ENCODE measurements around the gene MYBBP1A. TPM values are rescaled to one million over a fixed set of nuclear protein-coding genes. Genes with fewer than 3 reads are reported as not detected.

MYBBP1A gene
- total and polyA plus RNA-seq, 4 donors: 12.2 to 23.3 (median 20.0) TPM

DNA sequence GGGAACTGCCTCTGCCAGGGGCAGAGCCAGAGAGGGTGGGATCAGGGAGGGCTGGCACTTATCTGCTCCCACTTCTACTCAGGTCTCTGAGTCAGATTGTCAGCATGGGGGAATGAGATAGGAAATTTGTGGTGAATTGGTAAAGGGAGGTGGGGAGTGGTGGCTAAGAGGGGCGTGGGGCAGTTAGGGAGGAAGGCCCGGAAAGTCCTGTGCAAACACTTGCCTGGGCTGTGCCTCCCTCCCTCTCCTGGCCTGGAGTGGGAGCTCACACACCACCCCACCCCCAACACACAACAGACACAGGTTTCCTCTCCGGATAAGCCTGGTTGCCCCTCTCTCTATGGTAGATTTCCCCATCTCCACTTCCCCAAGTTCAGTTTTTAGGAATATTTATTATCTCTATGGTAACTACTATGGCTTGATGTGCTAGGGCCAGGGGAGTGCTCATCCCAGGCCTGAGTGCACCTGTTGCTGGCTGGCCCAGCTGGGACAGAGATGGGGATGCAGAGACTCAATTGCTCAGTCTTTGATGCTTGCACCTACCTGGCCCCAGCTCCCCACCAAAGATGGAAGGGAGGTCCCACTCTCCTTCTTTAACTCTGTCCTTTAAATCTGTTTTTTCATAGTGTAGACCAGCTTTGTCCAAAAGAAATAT lies 53.8 kb downstream of the MYBBP1A start:
- no peak for TF ChIP-seq NR2F2 (IDR thresholded peaks at IDR 0.05)
- no peak for TF ChIP-seq CTCF (IDR thresholded peaks at IDR 0.05; ENCODE audit: low read depth, low read length, missing input control)
- TF ChIP-seq YY1 (IDR thresholded peaks at IDR 0.05): no peak
- TF ChIP-seq FOXA1 (IDR thresholded peaks at IDR 0.05): no peak
- TF ChIP-seq HNF4G (IDR thresholded peaks at IDR 0.05): no peak
- no peaks in the 10 kb centered on the region for H3K36me3 ChIP-seq (ENCODE audit: control insufficient read depth in 4 of 4, insufficient read depth in 3 of 4, low read depth in 1 of 4, low read length in 3 of 4)
- H3K4me3 ChIP-seq (ENCODE audit: low read depth in 1 of 3, low read length in 3 of 3): no peak overlapping the region
- H3K9me3 ChIP-seq (ENCODE audit: control insufficient read depth in 4 of 4, low read length in 3 of 4): no peaks in the 10 kb centered on the region
- H3K27me3 ChIP-seq (ENCODE audit: control insufficient read depth in 4 of 4, insufficient read depth in 4 of 4, low read length in 3 of 4): no peaks in the 10 kb centered on the region
- WGBS: 59% methylated on average over 3 of the region's 3 CpGs
- H3K27ac ChIP-seq (ENCODE audit: low read depth in 1 of 2, low read length in 2 of 2): no peak overlapping the region
- H3K4me1 ChIP-seq (ENCODE audit: control insufficient read depth in 4 of 4, insufficient read depth in 4 of 4, low read length in 3 of 4): peaks cover 9 to 37% (median 27%) of the 10 kb centered on the region in 4 donors
- no peak for DNase-seq (ENCODE audit: low spot score)
- no peak overlapping the region for H3K9ac ChIP-seq (ENCODE audit: low read depth in 1 of 2, low read length in 2 of 2)

DNA sequence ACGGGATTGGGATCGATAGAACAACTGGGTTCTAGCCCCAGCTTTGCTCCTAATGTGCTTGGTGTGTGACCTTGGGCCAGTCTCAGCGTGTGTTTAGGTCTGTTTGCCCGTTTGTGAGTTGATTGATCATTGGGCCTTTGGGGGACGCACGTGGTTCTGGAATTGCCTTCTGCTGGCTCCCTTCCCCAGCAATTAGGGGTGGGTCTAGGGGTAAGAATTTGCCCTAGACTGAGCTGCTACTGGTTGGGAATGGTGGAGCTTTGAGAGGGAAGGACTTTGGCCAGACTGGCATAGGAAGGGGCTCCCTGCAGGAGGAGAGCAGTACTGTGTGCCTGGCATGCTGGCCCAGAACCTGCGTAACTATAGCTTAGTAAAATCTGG lies 55.0 kb downstream of the MYBBP1A start:
- Histone ChIP-seq H3K36me3 (ENCODE audit: control insufficient read depth in 4 of 4, insufficient read depth in 3 of 4, low read depth in 1 of 4, low read length in 3 of 4) (no peaks in the 10 kb centered on the region), H3K27ac (ENCODE audit: low read depth in 1 of 2, low read length in 2 of 2) (peak overlapping the region in 1 of 2 donors; percentile 31), H3K4me3 (ENCODE audit: low read depth in 1 of 3, low read length in 3 of 3) (peak overlapping the region in 2 of 3 donors; percentile 20 to 68), H3K27me3 (ENCODE audit: control insufficient read depth in 4 of 4, insufficient read depth in 4 of 4, low read length in 3 of 4) (no peaks in the 10 kb centered on the region), H3K4me1 (ENCODE audit: control insufficient read depth in 4 of 4, insufficient read depth in 4 of 4, low read length in 3 of 4) (peaks cover 9 to 38% (median 27%) of the 10 kb centered on the region in 4 donors), H3K9ac (ENCODE audit: low read depth in 1 of 2, low read length in 2 of 2) (no peak overlapping the region), H3K9me3 (ENCODE audit: control insufficient read depth in 4 of 4, low read length in 3 of 4) (no peaks in the 10 kb centered on the region)
- no peak for DNase-seq (ENCODE audit: low spot score)
- 30% methylated on average over 7 of the region's 7 CpGs for WGBS
- no peak for TF ChIP-seq HNF4G (IDR thresholded peaks at IDR 0.05)
- TF ChIP-seq RAD21 (IDR thresholded peaks at IDR 0.05): no peak
- TF ChIP-seq HNF4A (conservative IDR thresholded peaks at IDR 0.05): peak in 1 of 2 donors; percentile 44
- TF ChIP-seq FOXA1 (IDR thresholded peaks at IDR 0.05): no peak
- TF ChIP-seq EGR1 (IDR thresholded peaks at IDR 0.05; ENCODE audit: low read depth in 2 of 2): no peak
- TF ChIP-seq, protein P1, sequence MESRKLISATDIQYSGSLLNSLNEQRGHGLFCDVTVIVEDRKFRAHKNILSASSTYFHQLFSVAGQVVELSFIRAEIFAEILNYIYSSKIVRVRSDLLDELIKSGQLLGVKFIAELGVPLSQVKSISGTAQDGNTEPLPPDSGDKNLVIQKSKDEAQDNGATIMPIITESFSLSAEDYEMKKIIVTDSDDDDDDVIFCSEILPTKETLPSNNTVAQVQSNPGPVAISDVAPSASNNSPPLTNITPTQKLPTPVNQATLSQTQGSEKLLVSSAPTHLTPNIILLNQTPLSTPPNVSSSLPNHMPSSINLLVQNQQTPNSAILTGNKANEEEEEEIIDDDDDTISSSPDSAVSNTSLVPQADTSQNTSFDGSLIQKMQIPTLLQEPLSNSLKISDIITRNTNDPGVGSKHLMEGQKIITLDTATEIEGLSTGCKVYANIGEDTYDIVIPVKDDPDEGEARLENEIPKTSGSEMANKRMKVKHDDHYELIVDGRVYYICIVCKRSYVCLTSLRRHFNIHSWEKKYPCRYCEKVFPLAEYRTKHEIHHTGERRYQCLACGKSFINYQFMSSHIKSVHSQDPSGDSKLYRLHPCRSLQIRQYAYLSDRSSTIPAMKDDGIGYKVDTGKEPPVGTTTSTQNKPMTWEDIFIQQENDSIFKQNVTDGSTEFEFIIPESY (IDR thresholded peaks at IDR 0.05): no peak
- no peak for TF ChIP-seq RXRA (IDR thresholded peaks at IDR 0.05)
- no peak for TF ChIP-seq FOXA2 (IDR thresholded peaks at IDR 0.05)
- TF ChIP-seq, protein P2, sequence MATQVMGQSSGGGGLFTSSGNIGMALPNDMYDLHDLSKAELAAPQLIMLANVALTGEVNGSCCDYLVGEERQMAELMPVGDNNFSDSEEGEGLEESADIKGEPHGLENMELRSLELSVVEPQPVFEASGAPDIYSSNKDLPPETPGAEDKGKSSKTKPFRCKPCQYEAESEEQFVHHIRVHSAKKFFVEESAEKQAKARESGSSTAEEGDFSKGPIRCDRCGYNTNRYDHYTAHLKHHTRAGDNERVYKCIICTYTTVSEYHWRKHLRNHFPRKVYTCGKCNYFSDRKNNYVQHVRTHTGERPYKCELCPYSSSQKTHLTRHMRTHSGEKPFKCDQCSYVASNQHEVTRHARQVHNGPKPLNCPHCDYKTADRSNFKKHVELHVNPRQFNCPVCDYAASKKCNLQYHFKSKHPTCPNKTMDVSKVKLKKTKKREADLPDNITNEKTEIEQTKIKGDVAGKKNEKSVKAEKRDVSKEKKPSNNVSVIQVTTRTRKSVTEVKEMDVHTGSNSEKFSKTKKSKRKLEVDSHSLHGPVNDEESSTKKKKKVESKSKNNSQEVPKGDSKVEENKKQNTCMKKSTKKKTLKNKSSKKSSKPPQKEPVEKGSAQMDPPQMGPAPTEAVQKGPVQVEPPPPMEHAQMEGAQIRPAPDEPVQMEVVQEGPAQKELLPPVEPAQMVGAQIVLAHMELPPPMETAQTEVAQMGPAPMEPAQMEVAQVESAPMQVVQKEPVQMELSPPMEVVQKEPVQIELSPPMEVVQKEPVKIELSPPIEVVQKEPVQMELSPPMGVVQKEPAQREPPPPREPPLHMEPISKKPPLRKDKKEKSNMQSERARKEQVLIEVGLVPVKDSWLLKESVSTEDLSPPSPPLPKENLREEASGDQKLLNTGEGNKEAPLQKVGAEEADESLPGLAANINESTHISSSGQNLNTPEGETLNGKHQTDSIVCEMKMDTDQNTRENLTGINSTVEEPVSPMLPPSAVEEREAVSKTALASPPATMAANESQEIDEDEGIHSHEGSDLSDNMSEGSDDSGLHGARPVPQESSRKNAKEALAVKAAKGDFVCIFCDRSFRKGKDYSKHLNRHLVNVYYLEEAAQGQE (IDR thresholded peaks at IDR 0.05): no peak
- no peak for TF ChIP-seq NR2F2 (IDR thresholded peaks at IDR 0.05)
- no peak for TF ChIP-seq TAF1 (conservative IDR thresholded peaks at IDR 0.05)
- TF ChIP-seq SP1 (IDR thresholded peaks at IDR 0.05): peak; percentile 25
- peak; percentile 9 for TF ChIP-seq CTCF (IDR thresholded peaks at IDR 0.05; ENCODE audit: low read depth, low read length, missing input control)
- TF ChIP-seq, protein P3, sequence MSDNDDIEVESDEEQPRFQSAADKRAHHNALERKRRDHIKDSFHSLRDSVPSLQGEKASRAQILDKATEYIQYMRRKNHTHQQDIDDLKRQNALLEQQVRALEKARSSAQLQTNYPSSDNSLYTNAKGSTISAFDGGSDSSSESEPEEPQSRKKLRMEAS (IDR thresholded peaks at IDR 0.05): no peak
- TF ChIP-seq JUND (IDR thresholded peaks at IDR 0.05): no peak
- no peak for TF ChIP-seq YY1 (IDR thresholded peaks at IDR 0.05)
- TF ChIP-seq ATF3 (IDR thresholded peaks at IDR 0.05): no peak

All from liver (tissue), 9 donors.